DMS53 treated with DMSO at 0.1 percent for 48 hours (cell line): Measurements from ENCODE around the gene FRMD4A.

ENCODE experiments used
- DNase-seq: peaks from one replicate; lab custom pipeline; 2025; ENCODE audit not compliant: unreplicated experiment; lab: John Stamatoyannopoulos, UW

The FRMD4A gene

GRCh38 chr10:14345262-14345661 lies 14.5 kb upstream of the FRMD4A start:
- no peak for DNase-seq

- no peak for DNase-seq
Measured at GRCh38 chr10:14340051-14340744, 9.5 kb upstream of the FRMD4A start.

GRCh38 chr10:14336736-14337135 lies 6.0 kb upstream of the FRMD4A start:
- DNase-seq, result no peak

- no peak for DNase-seq
Measured at GRCh38 chr10:14334771-14335170, 4.0 kb upstream of the FRMD4A start.

- no peak for DNase-seq
Measured at GRCh38 chr10:14333606-14334005, 2.9 kb upstream of the FRMD4A start.

- no peak for DNase-seq
Measured at GRCh38 chr10:14332903-14333302, 2.2 kb upstream of the FRMD4A start.

GRCh38 chr10:14329746-14330173 lies 964 bp downstream of the FRMD4A start:
- DNase-seq, result no peak

- no peak for DNase-seq
Measured at GRCh38 chr10:14328881-14329672, 1.6 kb downstream of the FRMD4A start.

GRCh38 chr10:14327527-14327926 lies 3.2 kb downstream of the FRMD4A start:
- DNase-seq, result no peak

GRCh38 chr10:14326581-14326980 lies 4.1 kb downstream of the FRMD4A start:
- DNase-seq, result no peak

- DNase-seq, result peak; percentile 59
Measured at GRCh38 chr10:14325325-14325955, 5.3 kb downstream of the FRMD4A start.

GRCh38 chr10:14322526-14323188 lies 8.1 kb downstream of the FRMD4A start:
- DNase-seq, result no peak

- DNase-seq, result no peak
Measured at GRCh38 chr10:14318007-14318406, 12.7 kb downstream of the FRMD4A start.

- DNase-seq, result peak; percentile 89
Measured at GRCh38 chr10:14312014-14312413, 18.7 kb downstream of the FRMD4A start.

GRCh38 chr10:14311206-14311957 lies 19.3 kb downstream of the FRMD4A start:
- no peak for DNase-seq

GRCh38 chr10:14309593-14309992 lies 21.1 kb downstream of the FRMD4A start:
- DNase-seq, result no peak

- DNase-seq, result no peak
Measured at GRCh38 chr10:14306190-14306589, 24.5 kb downstream of the FRMD4A start.

GRCh38 chr10:14304046-14304445 lies 26.7 kb downstream of the FRMD4A start:
- DNase-seq, result no peak

- DNase-seq, result no peak
Measured at GRCh38 chr10:14302035-14302434, 28.7 kb downstream of the FRMD4A start.

- no peak for DNase-seq
Measured at GRCh38 chr10:14299556-14299955, 31.2 kb downstream of the FRMD4A start.
